Measurements from ENCODE around the gene CXCR2. TPM values are rescaled to one million over a fixed set of nuclear protein-coding genes. Genes with fewer than 3 reads are reported as not detected.
A peak's percentile ranks its signal among the peaks of the same experiment; 100 is the strongest.

Gene CXCR2
- total RNA-seq, 1 experiment from 2014 or later = 0.96 TPM

- Mint-ChIP-seq H3K9me3 (peaks cover 4% of the 10 kb centered on the region; the same call in 1 of the 2 replicates), H3K27ac (no peak overlapping the region), H3K4me1 (no peaks in the 10 kb centered on the region), H3K27me3 (ENCODE audit: low read depth) (no peaks in the 10 kb centered on the region; the same call in 1 of the 2 replicates), H3K36me3 (no peaks in the 10 kb centered on the region), H3K4me3 (no peak overlapping the region)
- CTCF ChIA-PET = no interaction called here
- POLR2A ChIA-PET = no interaction called here
- TF ChIP-seq TEAD4 (CRISPR knock-in tag; IDR thresholded peaks at IDR 0.05) (no peak), GTF2I (CRISPR knock-in tag; conservative IDR thresholded peaks at IDR 0.05) (no peak), SOX15 (CRISPR knock-in tag; IDR thresholded peaks at IDR 0.05) (no peak), STAT6 (CRISPR knock-in tag; conservative IDR thresholded peaks at IDR 0.05; ENCODE audit: low read depth) (no peak), ZNF263 (CRISPR knock-in tag; IDR thresholded peaks at IDR 0.05; ENCODE audit: low read depth) (no peak), ZNF138 (CRISPR knock-in tag; conservative IDR thresholded peaks at IDR 0.05) (no peak), MYBL2 (CRISPR knock-in tag; IDR thresholded peaks at IDR 0.05) (no peak)
- no peak for DNase-seq (ENCODE audit: low spot score)
- no peak for ATAC-seq
These were observed 11.7 kb downstream of the CXCR2 start for GRCh38 chr2:218137514-218137913.

DNA sequence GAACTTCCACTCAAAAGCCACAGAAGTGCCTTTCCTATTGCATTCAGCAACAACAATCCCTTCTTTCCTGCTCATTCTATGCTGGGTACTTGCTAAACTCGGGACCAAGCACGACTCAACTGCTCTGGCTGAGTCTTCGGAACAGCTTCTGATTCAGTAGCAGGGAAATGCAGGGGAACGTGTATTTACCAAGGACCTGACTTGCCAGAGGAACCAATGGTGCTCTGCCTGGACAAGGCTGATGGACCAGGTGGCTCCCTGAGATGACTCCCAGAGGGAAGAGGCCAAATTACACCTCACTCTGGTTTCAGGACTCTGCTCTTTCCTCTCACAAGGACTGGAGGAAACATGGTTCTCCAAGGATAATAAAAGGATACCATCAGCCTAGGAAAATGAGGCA, 12.2 kb downstream of the CXCR2 start:
- H3K4me3 Mint-ChIP-seq = no peak overlapping the region
- no peaks in the 10 kb centered on the region; the same call in 1 of the 2 replicates for H3K27me3 Mint-ChIP-seq (ENCODE audit: low read depth)
- H3K36me3 Mint-ChIP-seq = no peaks in the 10 kb centered on the region
- POLR2A ChIA-PET = no interaction called here
- ATAC-seq = peak; percentile 22; the same call in 1 of the 2 replicates
- no peak overlapping the region for H3K27ac Mint-ChIP-seq
- no peak for DNase-seq (ENCODE audit: low spot score)
- H3K4me1 Mint-ChIP-seq = no peaks in the 10 kb centered on the region
- 0 out of 2 replicates have a peak, but pooled peaks cover 4% of the 10 kb centered on the region for H3K9me3 Mint-ChIP-seq
- no peak for TF ChIP-seq MXD4 (CRISPR knock-in tag; IDR thresholded peaks at IDR 0.05; ENCODE audit: borderline replicate concordance)
- no peak for TF ChIP-seq CREM (CRISPR knock-in tag; IDR thresholded peaks at IDR 0.05)
- TF ChIP-seq GRHL2 (CRISPR knock-in tag; IDR thresholded peaks at IDR 0.05; ENCODE audit: insufficient replicate concordance, severe bottlenecking) = no peak
- TF ChIP-seq HMGA2 (CRISPR knock-in tag; IDR thresholded peaks at IDR 0.05) = no peak
- no peak for TF ChIP-seq ZNF396 (CRISPR knock-in tag; IDR thresholded peaks at IDR 0.05; ENCODE audit: borderline replicate concordance)
- no peak for TF ChIP-seq ZNF121 (CRISPR knock-in tag; IDR thresholded peaks at IDR 0.05)
- no peak for TF ChIP-seq ERG (CRISPR knock-in tag; IDR thresholded peaks at IDR 0.05)
- no peak for TF ChIP-seq RELA (CRISPR knock-in tag; IDR thresholded peaks at IDR 0.05; ENCODE audit: borderline replicate concordance)
- no peak for TF ChIP-seq CREB1 (CRISPR knock-in tag; IDR thresholded peaks at IDR 0.05)
- no peak for TF ChIP-seq ZNF263 (CRISPR knock-in tag; IDR thresholded peaks at IDR 0.05; ENCODE audit: low read depth)
- CTCF ChIA-PET = no interaction called here

- TF ChIP-seq PRRX2 (CRISPR knock-in tag; IDR thresholded peaks at IDR 0.05) (no peak), ZNF416 (CRISPR knock-in tag; IDR thresholded peaks at IDR 0.05) (no peak), FOXK1 (CRISPR knock-in tag; IDR thresholded peaks at IDR 0.05) (no peak), ZNF232 (CRISPR knock-in tag; IDR thresholded peaks at IDR 0.05) (no peak), ZNF138 (CRISPR knock-in tag; conservative IDR thresholded peaks at IDR 0.05) (no peak), ESRRA (CRISPR knock-in tag; IDR thresholded peaks at IDR 0.05; ENCODE audit: borderline replicate concordance) (no peak)
- H3K27ac Mint-ChIP-seq = no peak overlapping the region
- peaks cover 25% of the 10 kb centered on the region for H3K9me3 Mint-ChIP-seq
- no peak for ATAC-seq
- DNase-seq (ENCODE audit: low spot score) = no peak
- H3K4me1 Mint-ChIP-seq = no peaks in the 10 kb centered on the region
- ChIA-PET POLR2A (no interaction called here), CTCF (no interaction called here)
- peaks cover 13% of the 10 kb centered on the region for H3K36me3 Mint-ChIP-seq
- peaks cover 11% of the 10 kb centered on the region for H3K27me3 Mint-ChIP-seq (ENCODE audit: low read depth)
- H3K4me3 Mint-ChIP-seq = no peak overlapping the region
These were observed 19.3 kb downstream of the CXCR2 start for GRCh38 chr2:218145124-218145523.
